ENCODE data around the gene CCNK.

GRCh38 chr14:99534863-99535262 lies 53.7 kb downstream of the CCNK start:
- TF ChIP-seq CTCF (IDR thresholded peaks at IDR 0.05), result no peak
- TF ChIP-seq POLR2A (IDR thresholded peaks at IDR 0.05), result no peak
